ENCODE measurements around the gene ADGRL1.
"Not testable (repeated sequence)": the region's sequence is repeated elsewhere in the genome, so short reads cannot be mapped to it uniquely, and the experiment has no call there.

Gene ADGRL1

GRCh38 chr19:14218620-14219330, 12.8 kb upstream of the ADGRL1 start:
- no peak for DNase-seq (ENCODE audit: low read depth)

- not testable (repeated sequence) for DNase-seq (ENCODE audit: low read depth)
Observed at GRCh38 chr19:14217886-14218285, 11.9 kb upstream of the ADGRL1 start.

- DNase-seq (ENCODE audit: low read depth): no peak
Observed at GRCh38 chr19:14214580-14214979, 8.6 kb upstream of the ADGRL1 start.

GRCh38 chr19:14210182-14210581, 4.2 kb upstream of the ADGRL1 start:
- DNase-seq (ENCODE audit: low read depth): not testable (repeated sequence)

- not testable (repeated sequence) for DNase-seq (ENCODE audit: low read depth)
Observed at GRCh38 chr19:14209401-14209800, 3.4 kb upstream of the ADGRL1 start.

- DNase-seq (ENCODE audit: low read depth): not testable (repeated sequence)
Observed at GRCh38 chr19:14208496-14208895, 2.5 kb upstream of the ADGRL1 start.

- not testable (repeated sequence) for DNase-seq (ENCODE audit: low read depth)
Observed at GRCh38 chr19:14207796-14208195, 1.8 kb upstream of the ADGRL1 start.

GRCh38 chr19:14206737-14207726, 1.1 kb upstream of the ADGRL1 start:
- DNase-seq (ENCODE audit: low read depth): peak; percentile 71

- not testable (repeated sequence) for DNase-seq (ENCODE audit: low read depth)
Observed at GRCh38 chr19:14206308-14206707, 339 bp upstream of the ADGRL1 start.

- DNase-seq (ENCODE audit: low read depth): not testable (repeated sequence)
Observed at GRCh38 chr19:14204676-14205451, 1.1 kb downstream of the ADGRL1 start.

GRCh38 chr19:14204219-14204618, 1.8 kb downstream of the ADGRL1 start:
- DNase-seq (ENCODE audit: low read depth): not testable (repeated sequence)

GRCh38 chr19:14203788-14204187, 2.2 kb downstream of the ADGRL1 start:
- not testable (repeated sequence) for DNase-seq (ENCODE audit: low read depth)

GRCh38 chr19:14203177-14203576, 2.8 kb downstream of the ADGRL1 start:
- DNase-seq (ENCODE audit: low read depth): no peak

GRCh38 chr19:14201481-14201880, 4.5 kb downstream of the ADGRL1 start:
- not testable (repeated sequence) for DNase-seq (ENCODE audit: low read depth)

GRCh38 chr19:14200147-14200841, 5.7 kb downstream of the ADGRL1 start:
- DNase-seq (ENCODE audit: low read depth): peak; percentile 33

- DNase-seq (ENCODE audit: low read depth): no peak
Observed at GRCh38 chr19:14198384-14199376, 7.3 kb downstream of the ADGRL1 start.

- no peak for DNase-seq (ENCODE audit: low read depth)
Observed at GRCh38 chr19:14197882-14198281, 8.1 kb downstream of the ADGRL1 start.

GRCh38 chr19:14197288-14197687, 8.7 kb downstream of the ADGRL1 start:
- not testable (repeated sequence) for DNase-seq (ENCODE audit: low read depth)

GRCh38 chr19:14196105-14196504, 9.9 kb downstream of the ADGRL1 start:
- DNase-seq (ENCODE audit: low read depth): peak; percentile 61

GRCh38 chr19:14195216-14195615, 10.8 kb downstream of the ADGRL1 start:
- DNase-seq (ENCODE audit: low read depth): not testable (repeated sequence)

Data from activated gamma-delta T cell treated with anti-CD3 and anti-CD28 coated beads, Interleukin-2, amount 50 U/mL, for 16 hours (primary cell).